ENCODE results near the gene BCAS4.
A peak's percentile ranks its signal among the peaks of the same experiment; 100 is the strongest.
"Not testable (repeated sequence)": the region's sequence is repeated elsewhere in the genome, so short reads cannot be mapped to it uniquely, and the experiment has no call there.

The BCAS4 gene

DNA sequence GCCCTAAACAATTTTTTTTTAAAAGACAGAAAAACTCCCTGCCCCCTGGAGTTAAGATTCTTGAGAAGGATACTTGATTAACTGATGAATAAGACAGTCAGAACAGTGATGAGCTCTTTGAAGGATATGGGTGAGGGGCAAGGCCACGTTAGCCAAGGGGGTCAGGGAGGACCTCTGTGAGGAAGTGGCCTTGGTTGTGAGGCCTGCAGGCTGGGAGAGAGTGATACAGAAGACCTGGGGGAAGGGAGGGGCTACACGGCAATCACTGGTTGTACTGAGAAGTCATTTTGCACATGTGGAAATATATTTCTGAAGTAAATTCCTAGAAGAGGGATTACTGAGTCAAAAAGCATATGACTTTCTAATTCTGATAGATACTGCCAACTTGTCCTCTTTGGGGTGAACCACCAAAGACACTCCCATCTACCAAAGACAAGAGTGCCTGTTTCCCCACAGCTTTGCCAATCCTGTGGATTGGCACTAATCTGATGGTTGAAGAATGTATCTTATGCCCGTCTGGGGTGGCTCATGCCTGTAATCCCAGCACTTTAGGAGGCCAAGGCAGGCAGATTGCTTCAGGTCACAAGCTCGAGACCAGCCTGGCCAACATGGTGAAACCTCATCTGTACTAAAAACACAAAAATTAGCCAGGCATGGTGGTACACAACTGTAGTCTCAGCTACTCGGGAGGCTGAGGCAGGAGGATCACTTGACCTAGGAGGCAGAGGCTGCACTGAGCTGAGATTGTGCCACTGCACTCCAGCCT lies 22.3 kb upstream of the BCAS4 start:
- no peak for DNase-seq

DNA sequence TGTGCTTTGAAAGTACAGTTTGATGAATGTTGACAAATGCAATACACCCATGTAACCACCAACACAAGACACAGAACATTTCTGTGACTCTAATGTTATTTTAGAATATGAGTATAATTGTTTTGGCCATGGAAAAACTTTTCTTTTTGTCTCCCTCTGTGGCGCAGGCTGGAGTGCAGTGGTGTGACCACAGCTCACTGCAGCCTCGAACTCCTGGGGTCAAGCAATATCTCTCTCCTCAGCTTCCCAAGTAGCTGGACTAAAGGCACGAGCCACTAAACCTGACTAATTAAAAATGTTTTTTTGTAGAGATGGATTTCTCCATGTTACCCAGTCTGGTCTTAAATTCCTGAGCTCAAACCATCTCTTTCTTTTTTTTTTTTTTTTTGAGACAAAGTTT lies 20.3 kb upstream of the BCAS4 start:
- DNase-seq, result no peak

DNA sequence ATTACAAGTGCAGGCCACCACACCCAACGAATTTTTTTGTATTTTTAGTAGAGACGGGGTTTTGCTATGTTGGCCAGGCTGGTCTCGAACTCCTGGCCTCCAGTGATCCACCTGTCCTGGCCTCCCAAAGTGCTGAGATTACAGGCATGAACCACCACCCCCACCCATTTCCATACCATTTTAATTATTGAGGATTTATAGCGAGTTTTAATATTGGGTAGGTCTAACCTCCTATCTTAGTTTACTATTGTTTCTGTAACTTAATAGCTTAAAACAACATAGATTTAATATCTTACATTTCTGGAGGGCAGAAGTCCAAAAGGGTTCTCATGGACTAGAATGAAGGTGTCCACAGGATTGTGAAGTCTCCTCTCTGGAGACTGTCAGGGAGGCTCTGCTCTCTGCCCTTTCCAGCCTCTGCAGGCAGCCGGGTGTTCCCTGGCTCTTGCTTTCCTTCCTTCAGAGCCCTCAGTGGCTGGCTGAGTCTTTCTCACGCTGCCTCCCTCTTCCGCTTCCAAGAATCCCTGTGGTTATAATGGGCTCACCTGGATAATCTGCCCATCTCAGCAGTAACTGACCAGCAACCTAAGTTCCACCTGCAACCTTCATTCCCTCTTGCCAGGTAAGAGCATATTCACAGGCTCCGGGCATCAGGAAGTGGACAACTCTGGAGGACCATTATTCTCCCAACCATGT lies 18.6 kb upstream of the BCAS4 start:
- no peak for DNase-seq

- no peak for DNase-seq
These were observed 17.5 kb upstream of the BCAS4 start for GRCh38 chr20:50777373-50777772.

DNA sequence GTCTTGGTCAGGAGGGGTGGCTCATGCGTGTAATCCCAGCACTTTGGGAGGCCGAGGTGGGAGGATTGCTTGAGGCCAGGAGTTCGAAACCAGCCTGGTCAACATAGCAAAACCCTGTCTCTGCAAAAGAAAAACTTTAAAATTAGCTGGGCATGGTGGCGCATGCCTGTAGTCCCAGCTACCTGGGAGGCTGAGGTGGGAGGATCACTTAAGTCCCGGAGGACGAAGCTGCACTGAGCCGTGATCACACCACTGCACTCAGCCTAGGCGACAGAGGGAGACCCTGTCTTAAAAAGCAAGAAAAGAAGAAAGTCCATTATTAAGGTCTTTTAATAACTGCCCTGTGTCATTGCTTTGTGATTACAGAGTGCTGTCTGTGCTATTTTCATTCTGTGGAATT lies 15.9 kb upstream of the BCAS4 start:
- not testable (repeated sequence) for DNase-seq

GRCh38 chr20:50783390-50783789 lies 11.5 kb upstream of the BCAS4 start:
- DNase-seq, result no peak

- DNase-seq, result no peak
These were observed 11.0 kb upstream of the BCAS4 start for GRCh38 chr20:50783903-50784302.

DNA sequence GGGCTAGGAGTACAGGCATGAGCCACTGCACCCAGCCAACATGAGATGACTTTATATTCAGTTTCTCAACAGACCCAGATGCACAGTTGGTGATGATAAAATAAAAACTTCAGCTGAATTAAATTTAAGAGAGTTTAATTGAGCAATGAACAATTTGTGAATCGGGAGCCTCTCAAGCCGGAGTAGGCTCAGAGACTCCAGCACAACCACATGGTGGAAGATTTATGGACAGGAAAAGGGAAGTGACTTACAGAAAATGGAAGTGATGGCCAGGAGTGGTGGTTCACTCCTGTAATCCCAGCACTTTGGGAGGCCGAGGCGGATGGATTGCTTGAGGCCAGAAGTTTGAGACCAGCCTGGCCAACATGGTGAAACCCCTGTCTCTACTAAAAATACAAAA lies 10.4 kb upstream of the BCAS4 start:
- no peak for DNase-seq

DNA sequence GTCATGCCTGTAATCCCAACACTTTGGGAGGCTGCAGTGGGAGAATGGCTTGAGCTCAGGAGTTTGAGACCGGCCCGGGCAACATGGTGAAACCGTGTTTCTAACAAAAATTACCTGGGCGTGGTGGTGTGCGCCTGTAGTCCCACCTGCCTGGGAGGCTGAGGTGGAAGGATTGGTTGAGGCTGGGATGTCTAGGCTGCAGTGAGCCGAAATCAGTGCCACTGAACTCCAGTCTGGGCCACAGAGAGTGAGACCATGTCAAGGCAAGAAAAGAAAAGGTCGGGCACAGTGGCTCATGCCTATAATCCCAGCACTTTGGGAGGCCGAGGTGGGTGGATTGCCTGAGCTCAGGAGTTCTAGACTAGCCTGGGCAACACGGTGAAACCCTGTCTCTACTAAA lies 8.2 kb upstream of the BCAS4 start:
- no peak for DNase-seq

DNA sequence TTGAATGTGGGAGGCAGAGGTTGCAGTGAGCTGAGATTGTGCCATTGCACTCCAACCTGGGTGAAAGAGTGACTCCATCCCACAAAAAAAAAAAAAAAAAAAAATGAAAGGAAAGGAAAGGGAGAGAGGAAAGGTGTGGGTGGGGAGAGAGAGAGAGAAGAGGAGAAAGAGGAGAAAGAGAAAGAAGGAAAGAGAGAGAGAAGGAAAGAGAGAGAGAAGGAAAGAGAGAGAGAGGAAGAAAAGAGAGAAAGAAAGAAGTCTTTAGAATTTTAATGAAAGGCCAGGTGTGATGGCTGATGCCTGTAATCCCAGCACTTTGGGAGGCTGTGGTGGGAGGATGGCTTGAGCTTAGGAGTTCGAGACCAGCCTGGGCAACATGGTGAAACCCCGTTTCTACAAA lies 7.7 kb upstream of the BCAS4 start:
- DNase-seq, result no peak

DNA sequence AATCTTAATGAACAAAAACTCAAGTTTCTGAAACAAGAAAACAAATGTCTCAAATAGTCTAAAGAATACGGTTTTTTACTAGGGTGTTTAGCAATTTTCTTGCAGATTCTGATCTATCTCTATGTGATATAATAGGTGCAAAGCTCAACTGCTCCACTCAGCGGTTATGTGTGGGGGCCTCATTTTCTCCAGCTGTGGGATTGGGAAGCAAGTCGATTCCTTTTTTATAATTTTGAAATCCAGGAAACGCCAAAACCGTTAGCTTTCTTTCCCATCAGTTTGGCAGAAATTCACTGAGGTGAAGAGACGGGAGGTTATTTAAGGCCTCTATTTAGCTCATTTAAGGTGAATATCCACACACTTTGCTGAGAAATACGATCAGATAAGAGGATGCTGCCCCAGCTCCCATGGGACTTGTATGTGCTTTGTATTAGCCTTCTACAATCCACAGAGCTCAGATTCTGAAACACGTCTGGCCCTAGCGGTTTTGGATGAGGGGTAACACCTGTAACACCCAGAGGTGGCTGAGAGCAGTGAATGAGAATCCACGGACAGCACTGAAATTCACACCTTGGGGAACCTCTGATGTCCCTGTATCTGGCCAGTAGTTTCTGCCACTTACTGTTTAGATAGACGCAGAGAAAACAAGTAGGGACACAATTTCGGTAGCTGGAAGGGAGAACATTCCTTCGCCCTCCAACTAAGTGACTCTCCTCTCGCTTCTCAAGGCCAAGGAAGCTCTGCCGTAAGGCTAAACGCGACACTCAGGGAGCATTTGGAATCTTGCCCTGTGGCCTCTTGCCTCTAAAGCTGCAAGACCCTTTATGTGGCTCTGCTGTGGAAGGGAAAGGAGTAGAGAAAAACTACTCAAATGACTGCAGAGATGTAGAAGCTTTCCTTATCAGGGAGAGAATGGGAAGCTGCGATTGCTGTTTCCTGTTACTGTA lies 6.5 kb upstream of the BCAS4 start:
- no peak for DNase-seq

DNA sequence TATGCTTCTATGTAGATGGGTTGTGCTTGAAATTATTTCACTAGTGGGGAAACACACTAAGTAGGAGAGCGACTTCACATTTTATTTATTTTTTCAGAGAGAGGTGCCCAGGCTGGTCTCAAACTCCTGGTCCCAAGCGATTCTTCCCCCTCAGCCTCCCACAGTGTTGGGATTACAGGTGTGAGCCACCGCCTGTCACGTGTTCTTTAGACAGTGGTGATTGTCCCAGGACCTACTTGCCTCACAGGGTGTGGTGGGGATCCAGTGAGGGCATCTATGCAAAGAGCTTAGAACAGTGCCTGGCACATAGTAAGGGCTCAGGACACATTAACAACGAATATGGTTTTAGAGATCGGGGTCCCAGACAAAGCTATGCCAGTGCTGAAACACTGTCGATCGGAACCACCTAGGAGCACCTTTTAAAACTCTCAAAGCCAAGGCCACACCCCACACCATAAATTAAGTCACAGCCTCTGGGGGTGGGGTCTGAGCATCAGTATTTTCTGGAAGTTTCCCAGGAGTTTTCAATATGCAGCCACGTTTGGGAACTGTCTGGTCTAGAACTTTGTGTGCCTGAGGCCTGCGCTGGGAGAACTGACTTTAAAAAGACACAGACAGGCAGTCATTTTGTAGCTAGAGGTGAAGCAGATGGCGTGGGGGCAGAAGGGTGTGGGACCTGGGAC lies 4.8 kb upstream of the BCAS4 start:
- DNase-seq, result no peak

DNA sequence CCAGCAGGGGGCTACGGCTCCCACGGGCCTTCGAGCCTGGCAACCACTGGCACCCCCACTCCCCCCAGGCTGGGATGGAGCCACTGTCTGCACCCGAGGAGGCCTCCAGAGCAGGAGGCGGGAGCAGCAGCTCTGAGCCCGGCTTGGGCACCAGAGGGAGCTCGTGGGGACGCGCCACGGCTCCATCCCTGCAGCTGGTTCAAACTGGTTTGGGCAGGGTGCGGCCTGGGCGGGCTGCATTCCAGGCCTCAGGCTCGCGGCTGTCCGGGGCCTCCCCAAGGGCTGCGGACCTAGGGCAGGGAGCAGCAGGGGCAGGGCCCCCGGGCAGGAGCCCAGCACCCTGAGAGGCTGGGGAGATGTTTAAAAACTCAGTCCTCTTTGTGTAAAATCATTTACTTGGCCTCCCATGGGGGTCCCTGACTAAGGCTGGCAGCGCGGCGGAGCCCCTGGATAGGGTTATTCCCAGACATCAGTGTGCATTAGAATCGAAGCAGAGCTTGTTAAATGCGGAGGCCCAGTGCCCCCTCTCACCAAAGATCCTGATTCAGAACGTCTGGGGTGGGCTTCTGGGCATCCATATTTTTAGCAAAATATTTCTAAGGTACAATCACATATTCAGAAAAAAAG lies 4.1 kb upstream of the BCAS4 start:
- peak; percentile 77 for DNase-seq

DNA sequence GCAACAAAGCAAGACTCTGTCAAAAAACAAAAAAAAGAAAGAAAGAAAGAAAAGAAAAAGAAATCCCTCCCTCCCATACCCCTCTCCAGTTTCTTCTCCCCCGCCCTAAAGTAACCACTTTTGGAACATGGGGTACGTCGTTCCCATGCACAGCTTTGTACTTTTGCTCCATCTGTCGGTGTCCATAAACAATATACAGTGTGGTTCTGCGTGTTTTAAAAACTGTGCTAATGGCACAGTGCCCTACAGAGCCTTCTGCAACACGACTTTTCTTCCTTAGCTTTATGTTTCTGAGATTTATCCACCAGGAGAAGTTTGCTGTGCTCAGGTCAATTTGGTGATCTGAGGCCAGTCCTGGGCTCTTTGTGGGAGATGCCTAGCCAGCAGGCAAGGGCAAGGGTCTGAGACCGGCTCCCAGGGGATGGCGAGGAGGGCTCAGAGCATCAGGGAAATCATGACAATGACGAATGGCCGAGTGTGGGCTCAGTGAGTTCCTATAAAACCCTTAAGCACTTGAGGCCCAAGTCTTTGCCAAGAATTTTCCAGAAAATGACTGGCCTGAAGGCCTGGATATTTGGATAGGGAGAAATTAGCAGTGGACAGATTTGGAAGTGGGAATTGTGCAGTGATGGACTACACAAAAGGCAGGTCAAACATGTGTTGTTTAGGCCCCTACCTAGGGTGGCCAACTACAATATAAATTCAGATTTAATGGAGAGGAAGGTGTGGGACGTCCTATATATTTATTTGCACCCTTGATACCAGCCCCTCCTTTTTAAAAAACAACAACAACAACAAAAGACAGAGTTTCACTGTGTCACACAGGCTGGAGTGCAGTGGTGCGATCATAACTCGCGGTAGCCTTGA lies 1.9 kb upstream of the BCAS4 start:
- no peak for DNase-seq

DNA sequence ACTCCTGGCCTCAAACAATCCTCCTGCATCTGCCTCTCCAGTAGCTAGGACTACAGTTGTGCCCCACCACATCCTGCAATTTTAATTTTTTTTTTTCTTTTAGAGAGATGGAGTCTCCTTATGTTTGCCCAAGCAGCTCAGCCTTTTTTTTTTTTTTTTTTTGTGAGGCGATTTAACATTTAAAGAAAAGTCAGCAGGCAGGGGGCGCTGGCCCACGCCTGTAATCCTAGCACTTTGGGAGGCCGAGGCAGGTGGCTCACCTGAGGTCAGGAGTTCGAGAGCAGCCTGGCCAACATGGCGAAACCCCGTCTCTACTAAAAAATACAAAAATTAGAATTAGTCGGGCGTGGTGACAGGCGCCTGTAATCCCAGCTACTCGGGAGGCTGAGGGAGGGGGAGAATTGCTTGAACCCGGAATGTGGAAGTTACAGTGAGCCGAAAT lies 1.3 kb upstream of the BCAS4 start:
- peak; percentile 45 for DNase-seq

DNA sequence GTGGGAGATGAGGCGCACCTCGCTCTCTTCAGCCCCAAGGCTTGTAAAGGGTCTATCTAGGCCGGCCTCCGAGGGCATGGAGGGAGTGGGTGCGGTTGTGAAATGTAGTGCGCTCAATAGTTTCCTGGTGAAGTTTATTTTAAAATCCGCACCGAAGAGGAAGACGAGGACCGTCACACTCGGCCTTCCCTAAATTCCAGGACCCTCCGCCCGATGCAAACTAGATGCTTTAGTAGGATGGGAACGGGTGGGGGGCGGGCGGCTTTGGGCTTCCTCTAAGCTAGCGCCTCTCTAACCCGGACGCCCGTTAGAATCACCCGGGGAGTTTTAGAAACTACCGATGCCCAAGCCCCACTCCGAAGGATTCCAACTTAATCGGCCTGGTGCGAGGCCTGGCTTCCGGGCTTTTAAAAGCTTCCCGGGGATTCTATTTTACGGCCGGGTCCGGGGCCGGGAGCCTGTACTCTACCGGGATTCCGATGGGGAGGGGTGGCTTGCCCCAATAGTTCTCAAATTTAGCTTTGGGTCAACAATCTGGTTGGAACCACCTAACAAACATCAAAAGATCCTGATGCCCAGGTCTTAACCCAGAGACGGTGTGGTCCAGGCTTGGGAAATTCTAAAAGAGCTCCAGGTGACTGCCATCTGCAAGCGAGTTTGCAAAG lies 548 bp upstream of the BCAS4 start:
- no peak for DNase-seq

DNA sequence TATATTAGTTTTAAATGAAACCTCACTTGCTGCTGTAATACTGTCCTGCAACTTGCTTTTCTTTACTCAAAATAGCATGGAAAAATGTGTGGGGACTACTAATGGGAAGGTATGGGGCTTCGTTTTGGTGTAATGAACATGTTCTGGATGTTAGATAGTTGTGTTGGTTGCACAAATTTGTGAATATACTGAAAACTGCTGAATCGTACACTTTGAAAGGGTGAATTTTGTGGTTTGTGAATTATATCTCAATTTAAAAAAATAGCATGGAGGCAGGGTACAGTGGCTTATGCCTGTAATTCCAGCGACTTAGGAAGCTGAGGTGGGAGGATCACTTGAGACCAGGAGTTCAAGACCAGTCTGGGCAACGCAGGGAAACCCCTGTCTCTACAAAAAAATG lies 2.3 kb downstream of the BCAS4 start:
- no peak for DNase-seq

GRCh38 chr20:50798650-50799049 lies 3.8 kb downstream of the BCAS4 start:
- no peak for DNase-seq

DNA sequence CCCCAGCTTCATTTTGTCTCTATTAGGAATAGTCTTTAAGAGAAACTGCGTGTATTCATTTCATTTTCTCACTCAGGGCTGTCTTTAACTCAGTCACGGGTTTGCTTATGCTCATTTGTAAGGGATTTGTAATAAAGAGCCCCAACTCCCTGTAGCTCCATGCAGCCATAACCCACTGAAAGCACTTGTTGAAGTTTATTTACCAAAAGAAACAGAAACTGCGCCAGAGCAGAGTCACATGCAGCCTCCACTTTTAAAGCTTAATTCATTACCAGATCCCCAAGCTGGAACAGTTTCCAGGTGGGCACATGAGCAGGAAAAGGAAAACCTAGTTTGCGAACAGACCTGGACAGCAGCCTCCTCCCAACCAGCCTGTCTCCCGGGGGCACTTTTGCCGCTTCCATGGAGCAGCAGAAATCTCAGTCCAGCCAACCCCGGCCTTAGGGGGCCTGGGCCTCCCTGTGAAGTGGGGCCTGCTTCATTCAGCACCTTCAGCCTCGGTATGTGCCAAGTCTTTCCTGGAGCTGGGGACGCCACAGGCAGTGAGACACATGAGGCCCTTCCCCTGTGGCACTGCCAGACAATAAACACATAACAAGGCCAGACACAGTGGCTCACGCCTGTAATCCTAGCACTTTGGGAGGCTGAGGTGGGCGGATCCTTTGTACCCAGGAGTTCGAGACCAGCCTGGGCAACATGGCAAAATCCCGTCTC lies 4.5 kb downstream of the BCAS4 start:
- no peak for DNase-seq

- DNase-seq, result no peak
These were observed 5.2 kb downstream of the BCAS4 start for GRCh38 chr20:50799890-50800550.
